GM19043 (cell line): Measurements from ENCODE around the gene RPL31.

ENCODE experiments used
- ATAC-seq: cut with Tn5 transposase; IDR thresholded peaks from one replicate; pipeline ENCODE4 v1.9.1; 2021; ENCODE audit warnings: low read depth; ENCODE audit not compliant: unreplicated experiment

RPL31 gene

DNA sequence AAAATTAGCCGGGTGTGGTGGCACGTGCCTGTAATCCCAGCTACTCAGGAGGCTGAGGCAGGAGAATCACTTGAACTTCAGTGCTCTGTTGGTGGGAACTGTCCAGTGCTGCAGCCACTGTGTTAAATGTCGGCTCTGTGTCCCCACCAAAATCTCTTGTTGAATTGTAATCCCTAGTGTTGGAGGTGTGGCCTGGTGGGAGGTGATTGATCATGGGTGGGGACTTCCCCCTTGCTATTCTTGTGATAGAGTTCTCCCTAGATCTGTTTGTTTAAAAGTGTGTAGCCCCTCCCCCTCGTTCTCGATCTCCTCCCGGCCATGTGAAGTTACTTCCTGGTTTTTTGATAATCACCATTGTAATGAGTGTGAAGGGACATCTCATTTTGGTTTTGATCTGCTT is 9.8 kb upstream of the RPL31 start:
- ATAC-seq: no peak

DNA sequence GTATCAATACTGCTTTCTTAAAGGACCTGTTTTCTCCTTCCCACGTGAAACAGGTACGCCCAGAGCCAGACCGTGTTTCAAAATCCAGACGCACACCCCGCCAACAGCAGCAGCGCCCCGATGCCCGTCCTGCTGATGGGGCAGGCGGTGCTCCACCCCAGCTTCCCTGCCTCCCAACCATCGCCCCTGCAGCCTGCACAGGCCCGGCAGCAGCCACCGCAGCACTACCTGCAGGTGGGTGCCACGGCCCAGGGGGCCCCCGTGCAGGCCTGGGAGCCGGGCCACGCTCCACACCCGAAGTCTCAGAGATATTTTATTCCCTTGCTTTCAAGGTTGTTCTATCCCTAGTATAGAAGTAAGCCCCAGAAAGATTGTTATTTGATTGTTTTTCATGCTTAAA is 8.8 kb upstream of the RPL31 start:
- no peak for ATAC-seq

DNA sequence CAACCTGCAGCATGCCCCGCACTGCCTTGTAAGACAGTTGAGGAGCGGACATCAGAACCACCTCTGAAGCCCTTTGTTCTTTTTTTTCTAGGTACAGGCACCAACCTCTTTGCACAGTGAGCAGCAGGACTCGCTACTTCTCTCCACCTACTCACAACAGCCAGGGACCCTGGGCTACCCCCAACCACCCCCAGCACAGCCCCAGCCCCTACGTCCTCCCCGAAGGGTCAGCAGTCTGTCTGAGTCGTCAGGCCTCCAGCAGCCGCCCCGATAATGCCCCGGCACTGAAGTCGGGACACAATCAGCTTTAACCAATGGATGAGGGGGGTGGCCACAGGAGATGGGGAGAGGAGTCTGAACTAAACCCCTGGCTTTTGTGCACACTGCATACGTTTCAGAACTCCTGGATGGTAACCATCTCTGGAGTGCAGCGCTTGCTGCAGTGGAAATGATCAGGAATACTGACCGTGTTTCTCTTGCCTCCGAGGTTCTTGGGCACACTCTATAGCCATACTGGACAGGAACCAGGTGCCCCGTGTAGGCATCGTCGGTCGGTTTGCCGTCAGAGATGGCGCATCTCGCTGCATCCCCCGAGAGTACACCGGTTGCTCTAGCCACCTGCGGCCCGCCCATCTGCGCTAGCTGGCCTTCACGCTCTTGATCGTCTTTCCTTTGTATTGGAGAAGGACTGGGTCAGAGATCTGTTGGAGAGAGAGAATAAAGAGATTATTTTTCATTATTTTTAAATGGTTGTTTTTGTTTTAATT is 6.6 kb upstream of the RPL31 start:
- no peak for ATAC-seq

DNA sequence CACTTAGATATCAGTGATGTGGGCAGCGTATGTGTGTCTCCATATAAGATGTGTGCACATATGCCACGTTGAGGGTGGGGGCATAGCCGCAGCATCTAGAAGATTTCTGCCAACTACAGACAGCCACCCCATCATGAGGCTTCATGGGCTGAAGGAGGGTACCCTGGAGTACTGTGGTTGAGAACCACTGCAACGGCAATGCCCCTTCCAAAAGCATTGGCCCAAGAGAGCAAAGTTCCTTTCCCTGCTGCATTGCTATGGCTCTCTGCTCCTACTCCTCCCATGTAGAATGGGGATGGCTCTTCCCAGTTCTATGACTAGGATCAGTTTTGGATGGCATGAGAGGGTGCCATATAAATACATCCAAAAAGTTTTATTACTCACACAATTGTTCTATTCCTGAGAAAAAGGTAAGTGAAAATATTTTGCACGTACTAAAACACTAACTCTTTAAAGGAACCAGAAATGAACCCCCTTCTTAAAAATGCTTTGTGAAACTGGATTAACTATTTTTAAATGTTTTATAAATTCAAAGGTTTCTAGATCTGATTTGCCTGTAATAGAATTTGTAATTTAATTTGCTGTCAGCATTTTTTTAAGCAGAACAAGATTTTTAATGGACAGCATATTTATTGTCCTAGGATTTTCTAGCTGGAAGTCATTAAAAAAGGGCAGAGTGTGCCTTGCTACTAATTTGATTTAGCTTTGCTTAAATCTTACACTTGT is 4.4 kb upstream of the RPL31 start:
- ATAC-seq: no peak

DNA sequence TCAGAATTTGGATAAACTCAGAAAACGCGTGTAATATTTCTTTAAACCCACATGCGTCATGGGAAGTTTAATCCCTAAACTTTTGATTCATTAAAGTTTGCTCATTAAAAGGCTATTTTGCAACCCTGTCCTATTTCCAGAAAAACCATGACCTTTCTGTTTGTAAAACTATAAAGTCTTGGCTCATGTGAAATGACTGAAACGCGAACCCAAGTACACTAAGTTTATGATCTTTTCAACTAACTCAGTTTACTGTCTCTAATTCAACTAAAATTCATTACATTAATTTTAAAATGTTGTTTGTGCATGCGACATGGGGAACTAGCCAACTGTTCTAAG is 3.9 kb upstream of the RPL31 start:
- ATAC-seq: no peak

DNA sequence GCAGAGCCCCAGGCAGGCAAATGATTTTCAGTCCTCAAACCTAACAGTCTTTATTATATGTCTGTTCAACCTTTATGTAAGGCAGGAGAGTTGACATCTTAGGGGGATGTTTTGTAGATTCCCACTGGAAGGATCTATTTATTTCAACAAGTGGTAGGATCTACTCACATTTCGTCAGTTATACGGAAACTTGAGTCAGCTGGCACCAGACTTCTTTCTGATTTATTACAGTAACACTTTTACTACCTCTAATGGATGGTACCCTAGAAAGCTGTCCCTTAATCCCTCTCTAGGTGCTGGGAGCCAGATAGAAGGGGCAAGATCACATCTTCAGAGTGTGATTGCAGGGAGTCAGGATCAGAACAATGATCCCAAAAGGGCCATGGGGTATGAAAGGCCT is 2.1 kb upstream of the RPL31 start:
- no peak for ATAC-seq

DNA sequence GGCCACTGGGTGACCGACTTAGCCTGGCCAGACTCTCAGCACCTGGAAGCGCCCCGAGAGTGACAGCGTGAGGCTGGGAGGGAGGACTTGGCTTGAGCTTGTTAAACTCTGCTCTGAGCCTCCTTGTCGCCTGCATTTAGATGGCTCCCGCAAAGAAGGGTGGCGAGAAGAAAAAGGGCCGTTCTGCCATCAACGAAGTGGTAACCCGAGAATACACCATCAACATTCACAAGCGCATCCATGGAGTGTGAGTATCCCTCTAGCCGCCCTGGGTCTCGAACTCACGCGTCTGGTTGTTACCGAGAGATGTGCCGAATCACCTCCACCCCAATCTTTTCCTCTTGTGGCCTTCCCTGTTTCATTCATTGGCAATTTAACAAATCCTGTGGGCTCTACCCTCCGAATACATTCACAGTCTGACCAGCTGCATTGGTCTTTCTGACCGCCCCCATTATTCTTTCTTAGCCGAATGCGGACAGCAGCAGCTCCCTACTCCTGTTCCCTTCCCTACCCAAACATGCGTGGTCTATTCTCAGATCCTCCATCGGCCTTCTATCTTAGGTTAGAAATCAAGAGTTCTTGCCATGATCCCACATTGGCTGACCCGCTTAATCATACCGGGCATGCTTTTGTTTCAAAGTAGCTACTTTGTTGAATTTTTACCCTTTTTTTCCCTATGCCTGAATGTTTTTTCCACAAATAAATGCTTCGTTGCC is 631 bp downstream of the RPL31 start:
- ATAC-seq: no peak

DNA sequence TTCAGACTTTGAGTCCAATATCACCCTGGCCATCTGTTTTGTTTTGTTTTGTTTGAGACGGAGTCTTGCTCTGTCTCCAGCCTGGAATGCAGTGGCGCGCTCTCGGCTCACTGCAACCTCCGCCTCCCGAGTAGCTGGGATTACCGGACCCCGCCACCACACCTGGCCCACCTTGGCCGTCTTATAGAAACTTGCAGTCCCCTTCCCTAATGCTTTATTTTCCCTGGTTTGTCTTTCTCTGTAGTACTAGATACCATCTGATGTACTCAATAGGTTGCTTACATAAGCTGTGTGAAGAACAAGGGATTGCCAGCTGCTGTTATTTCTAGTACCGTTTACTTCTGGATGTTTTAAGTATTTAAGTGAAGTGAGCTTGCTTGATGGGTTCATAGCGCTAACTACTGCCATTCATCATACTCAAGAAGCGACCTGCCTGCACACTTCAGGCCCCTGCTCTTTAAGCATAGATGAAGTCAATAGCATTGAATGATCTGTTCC is 1.2 kb downstream of the RPL31 start:
- no peak for ATAC-seq

DNA sequence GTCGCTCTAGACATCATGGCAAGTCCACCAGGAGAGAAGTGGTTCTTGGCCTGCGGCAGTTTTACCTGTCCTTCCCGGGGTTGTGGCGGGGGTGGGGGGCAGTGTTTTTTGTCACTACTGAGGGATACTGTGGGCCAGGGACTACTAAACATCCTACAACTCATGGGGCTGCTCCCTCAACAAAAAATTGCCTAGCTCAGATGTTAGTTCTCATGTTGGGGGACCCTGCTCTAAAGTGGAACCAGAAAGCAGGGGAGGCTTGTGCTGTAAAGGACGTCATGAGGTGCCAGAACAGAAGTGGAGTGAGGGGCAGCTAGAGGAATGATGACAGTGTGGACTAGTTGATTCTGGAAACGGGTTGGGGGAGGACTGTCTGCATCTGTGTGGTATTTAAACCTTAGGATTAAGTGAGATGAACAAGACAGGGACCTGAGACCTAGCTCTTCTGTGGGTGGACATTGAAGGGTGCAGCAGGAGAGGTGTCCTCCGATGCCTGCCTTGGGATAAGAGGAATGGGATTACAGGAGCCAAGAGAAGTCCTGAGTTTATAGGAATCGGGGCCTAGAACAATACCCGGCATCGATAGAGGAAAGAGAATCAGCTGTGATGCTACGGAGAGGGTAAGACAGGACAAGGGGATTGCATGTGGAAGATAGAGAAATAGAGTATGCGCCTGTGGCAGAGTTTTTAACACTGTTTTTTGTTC is 2.7 kb downstream of the RPL31 start:
- no peak for ATAC-seq

DNA sequence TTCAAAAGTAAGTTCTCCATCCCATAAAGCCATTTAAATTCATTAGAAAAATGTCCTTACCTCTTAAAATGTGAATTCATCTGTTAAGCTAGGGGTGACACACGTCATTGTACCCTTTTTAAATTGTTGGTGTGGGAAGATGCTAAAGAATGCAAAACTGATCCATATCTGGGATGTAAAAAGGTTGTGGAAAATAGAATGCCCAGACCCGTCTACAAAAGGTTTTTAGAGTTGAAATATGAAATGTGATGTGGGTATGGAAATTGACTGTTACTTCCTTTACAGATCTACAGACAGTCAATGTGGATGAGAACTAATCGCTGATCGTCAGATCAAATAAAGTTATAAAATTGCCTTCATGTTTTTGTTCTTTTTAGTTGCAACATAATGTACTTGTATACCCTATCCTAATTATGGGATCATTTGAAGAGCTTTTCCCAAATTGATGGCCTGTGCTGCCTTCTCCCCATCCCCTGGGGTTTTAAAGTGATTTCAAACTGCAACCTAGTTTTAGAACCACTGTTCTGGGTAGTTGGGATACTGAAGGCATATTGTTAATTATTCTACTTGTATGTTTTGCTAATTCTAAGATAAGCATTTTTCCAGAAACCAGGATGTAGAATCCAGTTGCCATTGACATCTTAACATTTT is 4.1 kb downstream of the RPL31 start:
- ATAC-seq: no peak

DNA sequence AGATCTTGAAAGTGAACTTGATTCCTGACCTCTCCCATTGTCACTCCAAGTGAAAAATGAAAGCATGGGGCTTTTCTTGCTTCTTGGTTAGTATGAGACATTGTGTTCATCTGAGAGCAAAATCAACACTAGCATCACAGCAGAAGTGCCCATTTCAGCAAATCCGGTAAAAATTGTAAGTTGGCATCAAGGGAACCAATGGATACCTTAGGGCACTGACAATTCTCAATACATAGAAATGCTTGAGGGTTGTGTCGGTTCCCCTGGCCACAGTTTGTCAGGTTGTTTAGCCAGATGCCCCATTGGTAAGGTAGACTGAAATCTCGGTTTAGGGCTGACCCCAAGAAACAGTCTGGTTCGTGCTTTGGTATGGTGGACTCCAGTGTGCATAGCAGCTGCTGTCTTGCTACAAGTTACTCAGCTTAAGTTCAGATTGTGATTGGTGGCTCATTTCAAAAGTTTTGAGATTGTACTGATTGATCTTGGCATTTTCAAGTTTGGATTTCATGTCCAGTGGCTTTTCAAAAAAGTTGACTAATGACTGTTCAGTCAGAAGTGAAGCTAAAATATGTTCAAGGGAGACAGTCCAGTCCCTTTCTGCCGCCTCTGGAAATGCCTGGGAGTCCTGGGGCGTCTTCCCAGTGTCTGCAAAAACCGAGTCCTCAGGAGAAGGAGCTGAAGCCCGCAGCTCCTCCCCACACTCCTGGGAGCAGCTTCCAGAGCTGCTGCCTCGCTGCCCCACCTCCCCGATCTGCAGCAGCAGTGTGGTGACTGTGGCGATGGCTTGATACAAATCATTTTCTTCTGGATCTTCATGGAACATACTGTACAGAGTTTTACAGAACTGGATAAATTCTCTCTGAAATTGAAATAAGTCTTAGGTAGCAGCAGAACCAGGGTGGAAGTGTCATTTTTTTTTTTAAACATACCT is 5.6 kb downstream of the RPL31 start:
- no peak for ATAC-seq

DNA sequence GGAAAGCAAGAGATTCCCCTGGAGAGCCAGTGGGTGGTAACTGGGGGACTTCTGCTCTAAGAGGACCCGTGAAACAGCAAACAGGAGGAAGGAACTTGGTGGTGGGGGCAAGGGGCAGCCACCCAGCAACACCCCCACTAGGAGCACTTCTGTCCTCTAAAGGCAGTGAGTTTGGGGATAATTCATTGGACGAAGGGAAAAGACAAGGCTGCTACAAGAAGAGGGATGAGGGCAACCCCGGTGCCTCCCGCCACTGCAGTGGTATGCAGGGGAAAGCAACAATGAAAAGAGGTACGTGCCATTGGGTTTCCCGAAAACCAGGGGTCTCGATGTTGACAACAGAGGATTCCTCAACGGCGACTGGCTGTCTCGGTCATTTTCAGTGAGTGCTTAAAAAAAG is 9.1 kb downstream of the RPL31 start:
- ATAC-seq: no peak

DNA sequence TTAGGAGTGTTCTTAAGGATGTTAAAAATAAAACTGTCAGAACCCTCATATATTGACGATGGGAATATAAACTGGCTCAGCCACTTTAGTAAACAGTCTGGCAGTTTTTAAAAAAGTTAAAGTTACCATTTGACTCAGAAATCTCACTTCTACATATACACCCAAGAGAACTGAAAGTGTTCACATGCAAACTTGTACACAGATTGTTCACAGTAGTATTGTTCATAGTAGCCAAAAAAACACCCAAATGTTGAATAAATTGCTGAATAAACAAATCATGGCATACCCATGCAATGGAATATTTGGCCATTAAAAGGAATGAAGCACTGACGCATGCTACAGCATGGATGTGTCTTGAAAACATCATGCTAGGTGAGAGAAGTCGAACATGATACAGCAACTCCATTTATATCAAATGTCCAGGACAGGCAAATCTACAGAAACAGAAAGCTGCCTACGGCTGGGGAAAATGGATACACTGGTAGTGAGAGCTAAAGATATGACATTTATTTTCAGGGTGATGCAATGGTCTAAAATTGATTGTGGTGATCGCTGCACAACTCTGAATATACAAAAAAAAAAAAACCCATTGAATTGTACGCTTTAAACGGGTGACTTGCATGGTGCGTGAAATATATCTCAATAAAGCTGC is 10.1 kb downstream of the RPL31 start:
- ATAC-seq: peak; percentile 84

DNA sequence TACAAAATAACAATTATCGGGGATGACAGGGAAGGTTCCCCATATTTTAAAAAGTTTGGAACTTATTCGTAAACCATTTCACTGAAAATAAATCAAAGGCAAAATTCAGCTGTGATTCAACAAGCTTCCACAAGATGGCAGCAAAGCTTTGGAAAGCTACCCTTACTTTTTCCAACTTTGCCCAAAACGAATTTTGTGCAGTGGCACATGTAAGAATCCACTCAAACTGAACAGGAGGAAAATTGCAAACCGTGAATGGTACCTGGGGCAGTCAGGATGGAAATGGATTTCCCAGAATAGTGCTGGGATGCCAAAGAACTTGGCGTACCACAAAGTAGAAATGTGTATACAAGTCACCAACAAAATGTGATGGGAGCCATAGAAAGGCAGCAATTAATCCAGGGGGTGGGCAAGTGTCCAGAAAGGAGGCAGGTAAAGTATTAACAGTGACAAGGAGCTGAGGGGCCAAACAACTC is 10.7 kb downstream of the RPL31 start:
- ATAC-seq: no peak

DNA sequence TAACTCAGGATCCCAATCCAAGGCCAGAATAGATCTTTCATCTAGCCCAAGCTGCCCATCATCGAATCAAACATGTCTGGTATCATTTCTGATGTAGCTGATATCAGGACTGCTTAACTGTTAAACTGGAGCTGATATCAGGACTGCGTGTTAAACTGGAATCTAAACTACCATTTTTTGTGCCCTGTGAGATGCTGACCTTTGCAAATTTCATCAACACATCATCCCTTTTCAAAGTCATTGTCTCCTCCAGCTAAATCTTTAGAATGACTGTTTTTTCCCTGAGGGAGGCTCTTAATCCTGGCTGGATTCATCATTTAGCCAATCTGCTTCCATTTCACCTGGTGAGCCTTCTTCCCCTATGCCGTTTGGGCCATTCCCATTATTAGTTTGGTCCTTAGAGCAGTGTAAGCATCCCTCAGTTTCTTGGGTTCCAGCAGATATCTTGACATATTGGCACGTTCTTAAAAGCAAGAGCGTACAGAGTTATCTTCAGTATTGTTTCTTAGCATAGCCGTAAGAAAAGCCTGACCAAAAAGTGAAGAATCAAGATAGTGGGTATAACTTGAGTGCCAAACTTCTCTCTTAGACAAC is 12.3 kb downstream of the RPL31 start:
- ATAC-seq: no peak

DNA sequence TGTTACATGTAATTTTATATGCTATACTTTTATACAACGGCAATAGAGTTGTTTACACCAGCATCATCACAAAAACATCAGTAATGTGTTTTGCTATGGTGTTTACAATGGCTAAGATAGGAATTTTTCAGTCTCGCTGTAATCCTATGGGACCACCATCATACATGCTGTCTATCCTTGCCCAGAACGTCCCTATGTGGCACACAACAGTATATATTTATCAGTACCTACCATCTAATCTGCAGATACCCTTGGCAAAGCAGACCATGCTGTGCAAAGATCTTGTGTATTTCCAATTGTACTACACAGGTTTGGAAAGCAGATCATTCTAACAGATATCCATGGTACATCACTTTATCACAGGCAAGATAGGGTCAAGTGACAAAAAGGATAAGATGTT is 15.3 kb downstream of the RPL31 start:
- no peak for ATAC-seq

DNA sequence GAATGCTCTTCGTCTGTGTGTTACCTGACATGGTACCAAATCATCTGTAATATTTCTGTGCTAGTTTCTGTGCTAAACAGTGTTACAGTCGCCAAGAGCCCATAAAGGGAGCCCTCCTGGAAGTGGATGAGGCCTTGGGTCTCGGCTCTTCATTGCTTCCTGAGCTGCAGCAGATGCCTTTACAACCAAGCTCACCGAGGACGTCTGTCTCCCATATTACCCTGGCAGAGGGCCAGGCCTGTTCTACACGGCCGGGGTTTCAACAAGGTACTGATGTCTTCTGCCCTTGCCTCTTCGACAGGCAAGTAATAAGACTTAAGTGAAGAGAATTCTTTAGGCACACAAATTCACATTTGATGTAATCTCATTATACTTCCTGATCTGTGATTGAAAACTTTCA is 16.8 kb downstream of the RPL31 start:
- ATAC-seq: no peak

DNA sequence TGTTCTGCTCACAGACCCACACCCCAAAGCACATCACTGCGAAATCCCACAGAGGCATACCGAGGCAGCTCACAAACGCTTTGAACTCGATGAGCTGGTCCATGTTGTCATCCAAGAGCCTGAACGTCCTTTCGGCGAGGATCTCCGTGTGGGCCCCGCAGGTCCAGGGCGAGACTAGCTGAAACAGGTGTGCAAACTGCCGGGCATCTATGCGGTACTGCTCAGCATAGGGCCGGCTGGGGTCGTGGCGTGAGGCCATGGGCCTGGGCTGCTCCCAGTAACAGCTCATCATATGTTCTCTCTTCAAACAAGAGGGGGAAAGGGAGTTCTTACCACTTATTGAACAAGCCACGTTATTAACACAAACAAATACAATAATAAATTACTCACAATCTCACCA is 20.1 kb downstream of the RPL31 start:
- no peak for ATAC-seq
